HG03196 (cell line): Measurements from ENCODE around the gene EPB42.
"Not testable (repeated sequence)": the region's sequence is repeated elsewhere in the genome, so short reads cannot be mapped to it uniquely, and the experiment has no call there.

Experiments used
- ATAC-seq: cut with Tn5 transposase; IDR thresholded peaks from one replicate; pipeline ENCODE4 v1.9.1; 2021; ENCODE audit not compliant: unreplicated experiment

Gene EPB42

GRCh38 chr15:43213466-43213865 lies 7.4 kb downstream of the EPB42 start:
- ATAC-seq, result no peak

- no peak for ATAC-seq
Observed at GRCh38 chr15:43212951-43213350, 7.9 kb downstream of the EPB42 start.

GRCh38 chr15:43212299-43212698 lies 8.5 kb downstream of the EPB42 start:
- ATAC-seq, result no peak

- ATAC-seq, result no peak
Observed at GRCh38 chr15:43211224-43211735, 9.5 kb downstream of the EPB42 start.

GRCh38 chr15:43210807-43211206 lies 10.0 kb downstream of the EPB42 start:
- no peak for ATAC-seq

GRCh38 chr15:43210172-43210745 lies 10.6 kb downstream of the EPB42 start:
- no peak for ATAC-seq

GRCh38 chr15:43209059-43209824 lies 11.6 kb downstream of the EPB42 start:
- no peak for ATAC-seq

- no peak for ATAC-seq
Observed at GRCh38 chr15:43208052-43209002, 12.5 kb downstream of the EPB42 start.

GRCh38 chr15:43207024-43207423 lies 13.8 kb downstream of the EPB42 start:
- ATAC-seq, result no peak

- no peak for ATAC-seq
Observed at GRCh38 chr15:43206054-43206453, 14.8 kb downstream of the EPB42 start.

- ATAC-seq, result no peak
Observed at GRCh38 chr15:43204016-43204901, 16.6 kb downstream of the EPB42 start.

- no peak for ATAC-seq
Observed at GRCh38 chr15:43199945-43200488, 20.8 kb downstream of the EPB42 start.

GRCh38 chr15:43198992-43199391 lies 21.8 kb downstream of the EPB42 start:
- ATAC-seq, result no peak

- not testable (repeated sequence) for ATAC-seq
Observed at GRCh38 chr15:43198556-43198955, 22.3 kb downstream of the EPB42 start.

- not testable (repeated sequence) for ATAC-seq
Observed at GRCh38 chr15:43197773-43198172, 23.0 kb downstream of the EPB42 start.

GRCh38 chr15:43196760-43197548 lies 23.9 kb downstream of the EPB42 start:
- no peak for ATAC-seq

- no peak for ATAC-seq
Observed at GRCh38 chr15:43194795-43195194, 26.0 kb downstream of the EPB42 start.

GRCh38 chr15:43193710-43194109 lies 27.1 kb downstream of the EPB42 start:
- ATAC-seq, result no peak

- ATAC-seq, result no peak
Observed at GRCh38 chr15:43190178-43190577, 30.6 kb downstream of the EPB42 start.
